Endothelial cell of umbilical vein (primary cell): ENCODE data around the gene GFI1B.

Experiments
- FOS ChIP-seq: IDR thresholded peaks from 2 replicates; pipeline ENCODE4 v1.6.1; 2011; ENCODE audit warnings: mild to moderate bottlenecking, low read length, moderate library complexity, borderline replicate concordance; ENCODE audit not compliant: insufficient read depth
- POLR2A ChIP-seq: IDR thresholded peaks from 2 replicates; pipeline ENCODE4 v1.6.1; 2012; ENCODE audit warnings: low read depth, mild to moderate bottlenecking, control low read depth, low read length

DNA sequence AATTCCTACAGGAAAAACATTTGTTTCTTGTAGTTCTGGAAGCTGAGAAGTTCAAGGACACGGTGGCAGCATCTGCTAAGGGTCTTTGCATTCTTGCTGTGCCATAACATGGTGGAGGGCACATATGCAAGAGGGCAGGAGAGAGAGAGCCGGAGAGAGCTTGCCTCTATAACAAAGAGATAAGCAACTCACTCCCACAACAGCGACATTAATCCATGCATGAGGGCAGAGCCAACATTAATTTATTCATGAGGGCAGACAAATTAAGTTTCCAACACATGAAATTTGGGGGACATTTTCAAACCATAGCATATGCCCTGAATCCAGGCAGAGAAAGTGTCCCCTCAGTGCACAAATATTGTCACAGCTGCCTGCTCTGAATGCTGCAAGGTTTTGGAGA lies 47.9 kb downstream of the GFI1B start:
- TF ChIP-seq FOS (no peak), POLR2A (no peak)
